Fibroblast of mammary gland (primary cell): ENCODE results near the gene RPTOR.

Experiments used
- DNase-seq: peaks from one replicate; pipeline ENCODE4 v3.0.0-alpha.2; 2010; ENCODE audit warnings: low read depth
- H3K4me3 ChIP-seq: 2 replicates; pipeline ENCODE4 v1.5.1; 2011; ENCODE audit warnings: low read depth, mild to moderate bottlenecking, low read length, moderate library complexity; ENCODE audit not compliant: control insufficient read depth
- TF ChIP-seq, protein P1 (sequence below): conservative IDR thresholded peaks from 2 replicates; pipeline ENCODE4 v1.5.1; 2011; ENCODE audit warnings: low read depth, low read length, inconsistent platforms; ENCODE audit not compliant: control insufficient read depth, insufficient read depth

The RPTOR gene

GRCh38 chr17:80962356-80963329 lies 418.0 kb downstream of the RPTOR start:
- no peak for DNase-seq
- no peak overlapping the region for H3K4me3 ChIP-seq
- TF ChIP-seq, protein P1, sequence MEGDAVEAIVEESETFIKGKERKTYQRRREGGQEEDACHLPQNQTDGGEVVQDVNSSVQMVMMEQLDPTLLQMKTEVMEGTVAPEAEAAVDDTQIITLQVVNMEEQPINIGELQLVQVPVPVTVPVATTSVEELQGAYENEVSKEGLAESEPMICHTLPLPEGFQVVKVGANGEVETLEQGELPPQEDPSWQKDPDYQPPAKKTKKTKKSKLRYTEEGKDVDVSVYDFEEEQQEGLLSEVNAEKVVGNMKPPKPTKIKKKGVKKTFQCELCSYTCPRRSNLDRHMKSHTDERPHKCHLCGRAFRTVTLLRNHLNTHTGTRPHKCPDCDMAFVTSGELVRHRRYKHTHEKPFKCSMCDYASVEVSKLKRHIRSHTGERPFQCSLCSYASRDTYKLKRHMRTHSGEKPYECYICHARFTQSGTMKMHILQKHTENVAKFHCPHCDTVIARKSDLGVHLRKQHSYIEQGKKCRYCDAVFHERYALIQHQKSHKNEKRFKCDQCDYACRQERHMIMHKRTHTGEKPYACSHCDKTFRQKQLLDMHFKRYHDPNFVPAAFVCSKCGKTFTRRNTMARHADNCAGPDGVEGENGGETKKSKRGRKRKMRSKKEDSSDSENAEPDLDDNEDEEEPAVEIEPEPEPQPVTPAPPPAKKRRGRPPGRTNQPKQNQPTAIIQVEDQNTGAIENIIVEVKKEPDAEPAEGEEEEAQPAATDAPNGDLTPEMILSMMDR, result no peak

- no peak overlapping the region for H3K4me3 ChIP-seq
- TF ChIP-seq, protein P1, result no peak
- no peak for DNase-seq
Measured at GRCh38 chr17:80963812-80964543, 419.3 kb downstream of the RPTOR start.

DNA sequence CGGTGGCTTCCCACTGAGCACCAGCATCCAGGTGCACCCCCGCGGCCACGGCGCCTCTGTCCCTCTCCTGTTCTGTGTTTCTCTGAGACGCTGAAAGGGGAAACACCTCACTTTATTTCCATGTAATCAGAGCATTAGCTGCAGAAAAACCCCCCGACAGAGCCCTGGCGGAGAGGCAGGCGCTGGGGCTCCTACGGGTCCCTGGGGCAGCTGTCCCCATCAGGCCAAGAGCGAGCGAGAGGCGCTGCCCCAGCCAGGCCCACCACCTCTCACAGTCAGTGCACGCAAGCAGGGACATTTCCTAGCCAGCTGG lies 419.9 kb downstream of the RPTOR start:
- H3K4me3 ChIP-seq, result no peak overlapping the region
- TF ChIP-seq, protein P1, result no peak
- DNase-seq, result no peak

GRCh38 chr17:80964859-80965580 lies 420.4 kb downstream of the RPTOR start:
- TF ChIP-seq, protein P1, result no peak
- H3K4me3 ChIP-seq, result no peak overlapping the region
- no peak for DNase-seq

DNA sequence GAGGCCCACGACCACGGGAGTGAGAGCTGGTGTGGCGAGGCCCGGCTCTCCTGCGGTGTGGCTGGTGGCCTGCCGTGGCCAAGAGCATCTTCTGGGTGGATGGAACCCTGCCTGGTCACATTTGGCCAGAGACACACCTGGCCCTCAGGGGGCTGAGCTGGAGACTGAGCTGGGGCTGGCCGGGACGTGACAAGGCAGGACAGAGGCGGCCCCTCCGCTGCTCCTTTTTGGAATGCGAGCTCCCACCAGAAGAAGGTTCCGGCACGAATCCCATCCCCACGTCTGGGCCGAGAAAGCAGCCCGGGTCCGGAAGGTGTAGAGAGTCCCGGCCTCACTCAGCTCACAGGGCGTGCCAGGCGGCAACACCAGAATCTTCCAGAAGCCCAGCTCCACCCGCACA lies 421.0 kb downstream of the RPTOR start:
- no peak overlapping the region for H3K4me3 ChIP-seq
- no peak for DNase-seq
- TF ChIP-seq, protein P1, result no peak

GRCh38 chr17:80967404-80967872 lies 422.8 kb downstream of the RPTOR start:
- TF ChIP-seq, protein P1, result no peak
- no peak for DNase-seq
- H3K4me3 ChIP-seq, result no peak overlapping the region
